ENCODE data around the gene RABGAP1. TPM values are rescaled to one million over a fixed set of nuclear protein-coding genes. Genes with fewer than 3 reads are reported as not detected.

Gene RABGAP1
- polyA plus RNA-seq, 3 donors = 56.5 to 61.9 (median 60.3) TPM

DNA sequence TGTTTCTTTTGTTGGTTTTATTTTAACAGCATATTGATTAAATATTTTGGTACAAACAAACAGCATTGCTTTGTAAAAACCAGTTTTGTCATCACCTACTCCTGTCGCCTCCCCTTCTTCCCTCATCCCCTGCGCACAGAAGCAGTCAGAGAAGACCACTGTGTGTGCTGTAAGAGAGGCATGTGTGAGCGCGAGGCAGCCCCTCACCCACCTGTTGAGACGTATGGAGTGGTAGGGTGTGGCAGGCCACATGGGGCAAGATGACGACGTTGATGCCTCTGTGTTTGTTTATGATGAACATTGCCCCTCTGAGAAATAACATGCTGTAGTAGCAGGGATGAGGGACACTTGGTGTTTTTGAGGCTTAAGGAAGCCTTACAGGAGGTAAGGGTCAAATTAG lies 164.0 kb downstream of the RABGAP1 start:
- DNase-seq (ENCODE audit: low read depth in 3 of 3, low spot score in 2 of 3) = no peak

DNA sequence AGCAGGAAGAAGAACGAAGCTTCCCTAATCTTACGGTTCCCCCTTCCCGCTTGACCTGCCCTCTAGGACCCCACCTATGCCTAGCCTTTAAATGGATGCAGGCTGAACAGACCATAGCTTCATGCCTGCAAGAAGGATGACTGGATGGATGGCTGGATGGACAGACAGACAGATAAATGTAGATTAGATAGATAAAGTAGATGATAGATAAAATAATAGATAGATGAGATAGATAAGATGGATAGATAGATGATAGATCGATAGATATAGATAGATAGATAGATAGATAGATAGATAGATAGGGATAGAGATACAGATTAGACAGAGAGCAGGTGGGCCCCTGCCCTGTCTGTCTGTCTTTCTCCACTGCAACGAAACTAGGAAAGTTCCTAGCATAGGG lies 164.7 kb downstream of the RABGAP1 start:
- DNase-seq (ENCODE audit: low read depth in 3 of 3, low spot score in 2 of 3) = no peak

DNA sequence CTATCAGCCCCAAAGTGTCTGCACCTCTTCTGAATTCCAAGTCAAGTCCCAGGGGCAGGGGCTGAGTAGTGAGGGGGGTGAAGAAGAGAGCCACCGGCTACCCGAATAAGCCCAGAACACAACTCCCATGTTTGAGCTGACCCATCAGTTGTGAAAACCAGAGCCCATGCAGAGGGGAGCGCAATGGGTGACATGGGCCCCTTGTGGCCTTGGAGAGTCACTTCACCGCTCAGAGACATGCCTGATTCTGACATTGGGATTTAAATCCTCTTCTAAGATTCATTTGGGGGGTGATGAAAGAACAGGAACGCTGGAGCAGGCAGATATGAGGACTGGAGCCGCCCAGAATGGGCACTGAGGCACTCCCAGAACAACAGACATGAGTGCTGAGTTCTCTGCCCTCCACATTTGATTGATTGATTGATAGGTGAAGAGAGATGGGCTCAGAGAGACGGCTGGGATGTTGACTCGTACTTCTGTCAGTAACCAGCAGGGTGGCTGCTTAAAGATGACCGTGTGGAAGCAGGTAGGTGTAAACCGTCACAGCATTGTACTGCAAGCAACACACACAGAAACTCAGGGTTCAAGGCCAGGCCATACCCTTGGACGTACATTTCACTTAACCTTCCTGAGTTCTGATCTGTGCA lies 166.9 kb downstream of the RABGAP1 start:
- no peak for DNase-seq (ENCODE audit: low read depth in 3 of 3, low spot score in 2 of 3)

DNA sequence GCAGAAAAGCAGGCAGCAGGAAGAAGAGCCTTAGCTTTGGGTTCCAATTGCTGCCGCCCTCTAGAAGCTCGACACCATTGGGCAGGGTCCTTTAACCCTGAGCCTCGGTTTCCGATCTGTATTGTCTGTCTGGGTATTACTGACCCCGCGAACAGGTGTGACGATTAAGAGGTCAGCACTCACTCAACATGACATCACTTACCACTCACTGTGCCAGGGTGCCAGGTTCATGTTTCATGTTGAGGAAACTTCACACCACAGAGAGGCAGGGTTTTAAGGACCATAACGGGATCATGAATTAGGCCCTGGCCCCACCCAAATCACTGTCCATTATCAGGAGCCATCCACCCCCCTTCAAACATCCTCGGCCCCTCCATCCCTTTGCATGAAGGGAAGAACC lies 168.2 kb downstream of the RABGAP1 start:
- no peak for DNase-seq (ENCODE audit: low read depth in 3 of 3, low spot score in 2 of 3)

DNA sequence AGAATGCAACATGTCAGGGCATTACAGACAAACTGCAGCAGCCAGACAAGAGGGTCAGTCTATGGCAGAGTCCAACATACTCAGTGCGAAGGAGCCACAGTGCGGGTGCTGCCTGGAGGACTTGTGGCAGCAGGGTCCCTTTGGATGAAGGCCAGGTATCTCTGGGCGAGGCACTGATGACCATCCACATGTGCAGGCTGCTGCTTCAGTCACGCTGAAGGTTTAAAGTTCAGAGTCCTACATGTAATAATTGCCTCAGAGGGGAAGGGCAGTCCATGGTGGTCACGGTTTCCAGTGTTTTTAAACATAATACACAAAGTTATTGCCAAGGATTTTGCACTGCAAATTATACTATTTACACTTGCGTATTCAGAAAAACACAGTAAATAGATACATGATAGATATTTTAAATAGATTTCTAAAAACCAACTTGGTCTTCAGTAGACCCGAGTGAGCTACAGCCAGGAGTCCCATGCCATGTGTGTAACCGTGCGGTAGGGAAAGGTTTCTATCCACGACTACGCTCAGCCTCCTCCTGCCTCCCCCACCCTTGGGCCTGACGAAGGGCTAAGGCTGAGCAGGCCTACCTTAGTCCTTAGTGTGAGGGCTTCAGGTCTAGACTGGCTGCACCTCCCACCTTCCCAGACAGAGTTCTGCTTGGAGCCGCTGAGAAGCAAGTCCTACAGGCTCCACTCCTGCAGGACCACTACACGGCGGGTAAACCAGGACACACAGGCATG lies 168.9 kb downstream of the RABGAP1 start:
- no peak for DNase-seq (ENCODE audit: low read depth in 3 of 3, low spot score in 2 of 3)

DNA sequence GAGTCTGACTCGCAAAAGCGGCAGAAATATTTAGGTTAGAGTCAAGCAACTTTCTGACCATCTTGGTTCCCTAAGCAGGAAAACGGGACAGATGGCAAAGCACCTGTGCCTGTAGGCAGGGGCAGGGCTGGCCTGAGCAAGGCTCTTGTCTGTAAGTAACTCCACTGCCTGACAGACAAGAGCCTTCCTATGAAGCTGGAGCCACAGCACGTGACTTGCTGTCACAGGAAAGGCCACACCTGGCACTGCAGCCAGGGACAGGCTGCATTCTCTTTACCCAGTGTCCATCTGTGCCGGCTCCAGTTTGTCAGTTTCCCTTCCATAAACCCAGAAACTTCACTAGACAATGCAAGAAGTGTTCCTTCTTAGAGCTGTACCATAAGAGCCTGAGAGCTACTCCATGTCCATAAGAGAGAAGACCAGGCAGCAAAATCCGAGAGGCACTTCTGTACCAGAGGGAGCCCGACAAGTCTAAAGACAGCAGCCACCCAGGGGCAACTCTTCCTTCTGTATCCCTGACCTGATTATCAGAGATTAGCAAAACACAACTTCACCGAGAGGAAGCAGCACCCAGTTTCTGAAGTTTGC lies 170.7 kb downstream of the RABGAP1 start:
- no peak for DNase-seq (ENCODE audit: low read depth in 3 of 3, low spot score in 2 of 3)

DNA sequence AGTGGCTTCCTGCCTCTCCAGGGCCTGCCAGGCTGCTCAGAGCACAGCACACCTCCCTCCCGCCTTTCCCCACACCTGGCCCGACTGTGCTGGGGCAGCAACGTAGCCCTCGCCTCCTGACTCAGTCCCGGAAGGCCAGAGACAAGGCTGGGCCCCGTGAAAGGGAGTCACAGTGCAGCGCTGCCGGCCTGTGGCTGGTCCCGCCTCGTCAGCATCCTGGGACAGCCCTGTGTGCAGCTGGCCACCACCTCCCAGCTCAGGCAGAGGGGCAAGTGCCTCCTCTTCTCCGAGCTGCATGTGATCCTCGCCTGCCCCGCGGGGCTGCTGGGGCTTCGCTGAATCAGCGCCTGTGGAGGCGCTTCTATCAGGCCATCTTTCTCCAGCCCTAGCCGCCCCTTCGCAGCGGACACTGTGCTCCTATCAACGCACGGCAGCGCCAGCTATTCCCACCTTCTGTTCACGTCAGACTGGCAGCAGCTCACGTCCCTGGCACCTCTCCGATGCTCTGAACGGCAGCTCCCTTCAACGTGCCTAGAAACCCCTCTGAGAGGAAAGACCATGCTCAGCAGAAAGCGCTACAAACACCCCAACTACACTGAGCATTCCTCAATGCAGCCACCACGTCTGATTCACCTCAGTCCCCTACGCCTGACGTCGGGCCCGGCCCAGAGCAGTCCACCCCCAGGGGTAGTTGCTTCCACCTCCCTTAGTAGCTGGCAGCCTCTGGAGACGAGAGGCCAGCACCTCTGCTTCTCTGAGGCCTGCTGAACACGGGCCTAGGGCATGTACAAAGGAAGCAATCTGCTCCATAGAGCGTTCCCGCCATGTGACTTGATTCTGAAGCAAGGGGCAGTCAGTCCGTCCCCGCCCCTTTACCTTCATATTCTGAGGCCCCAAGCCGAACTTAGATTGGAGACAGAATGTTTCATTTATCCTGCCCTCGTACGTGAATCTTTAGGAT lies 171.5 kb downstream of the RABGAP1 start:
- no peak for DNase-seq (ENCODE audit: low read depth in 3 of 3, low spot score in 2 of 3)

DNA sequence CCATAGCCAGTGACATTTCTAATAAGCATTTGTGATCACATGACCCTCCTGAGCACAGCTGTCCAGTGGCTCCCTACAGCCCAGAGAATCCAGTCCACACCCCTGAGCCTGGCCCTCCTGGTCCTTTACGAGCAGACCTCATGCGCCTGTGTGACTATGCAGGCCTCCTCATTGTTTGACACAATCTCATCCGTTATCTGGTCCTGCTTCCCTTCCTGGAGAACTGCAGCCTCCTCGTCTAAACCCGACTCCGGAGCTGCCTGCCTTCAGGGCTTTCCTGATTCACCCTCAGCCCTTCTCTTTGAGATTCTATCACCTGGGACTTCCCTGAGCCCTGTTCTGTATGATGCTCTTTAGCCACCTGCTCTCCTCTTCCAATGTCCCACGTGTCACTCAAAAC lies 172.4 kb downstream of the RABGAP1 start:
- no peak for DNase-seq (ENCODE audit: low read depth in 3 of 3, low spot score in 2 of 3)

DNA sequence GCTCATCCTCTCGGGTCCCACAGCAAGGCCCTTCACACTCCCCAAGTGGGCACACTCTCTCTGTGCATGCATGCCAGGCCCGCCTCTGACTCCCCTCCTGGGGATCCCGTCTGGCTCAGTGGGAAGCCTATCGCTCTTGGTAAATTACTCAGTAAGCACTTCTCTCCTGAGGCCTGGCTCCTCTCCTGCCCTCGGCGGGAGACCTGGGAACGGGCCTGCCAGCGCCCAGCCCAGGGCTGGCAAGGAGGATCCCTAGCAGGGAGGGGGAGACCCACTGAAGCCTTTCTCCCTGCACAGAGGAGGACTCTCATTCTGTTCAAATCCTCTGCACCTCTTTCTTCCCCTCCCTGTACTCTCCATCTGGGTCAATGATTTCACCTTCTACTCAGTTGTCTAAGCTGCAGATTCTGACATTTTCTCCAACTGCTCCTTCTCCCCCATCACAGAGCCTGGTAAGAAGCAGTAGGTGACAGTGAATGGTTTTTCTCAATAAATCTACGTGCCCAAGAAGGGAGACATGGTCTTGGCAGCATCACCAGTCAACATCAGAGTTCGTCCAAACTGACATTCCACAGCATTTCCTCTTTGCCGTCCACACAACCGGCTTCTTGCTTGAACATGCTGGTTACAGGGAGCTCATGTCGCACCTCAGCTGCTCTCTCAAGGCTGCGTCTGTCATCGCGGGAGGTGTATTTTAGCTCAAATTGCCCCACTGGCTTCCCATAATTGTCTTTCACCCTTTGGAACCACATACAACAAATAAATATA lies 174.5 kb downstream of the RABGAP1 start:
- DNase-seq (ENCODE audit: low read depth in 3 of 3, low spot score in 2 of 3) = no peak

DNA sequence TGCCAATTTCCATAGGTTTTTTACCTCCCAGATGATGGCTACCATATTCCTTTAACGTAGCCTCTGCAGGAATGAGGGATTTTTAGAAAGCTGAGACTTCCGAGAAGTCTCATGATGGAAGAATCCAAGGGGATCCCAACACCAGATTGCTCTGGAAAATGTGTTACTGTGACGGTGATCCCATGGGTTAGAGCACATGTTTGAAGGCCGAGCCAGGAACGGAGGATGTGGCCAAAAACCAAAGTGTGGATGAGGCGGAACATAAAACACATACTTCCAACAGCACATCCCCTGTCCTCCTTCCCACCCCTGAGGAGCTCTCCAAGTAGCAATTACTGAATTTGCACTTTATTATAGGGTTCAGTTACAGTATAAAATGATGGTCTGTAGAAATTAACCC lies 175.2 kb downstream of the RABGAP1 start:
- DNase-seq (ENCODE audit: low read depth in 3 of 3, low spot score in 2 of 3) = no peak

DNA sequence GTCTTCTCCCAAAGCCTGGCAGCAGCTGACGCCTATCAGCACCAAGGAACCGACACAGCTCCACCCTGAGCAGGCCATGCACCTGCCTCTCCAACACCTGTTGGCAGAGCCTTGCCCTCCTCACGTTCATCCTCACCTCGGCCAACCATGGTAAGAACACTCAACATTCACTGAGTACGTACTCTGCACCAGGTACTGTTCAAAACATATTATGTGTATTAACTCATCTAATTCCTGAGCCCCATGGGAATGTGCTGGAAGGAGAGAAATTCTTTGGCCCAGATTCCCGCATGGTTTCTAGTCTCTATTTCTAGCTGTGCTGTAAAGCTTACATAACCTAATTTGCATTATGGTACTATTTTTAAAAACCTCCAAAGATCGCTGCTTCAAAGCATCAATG lies 178.7 kb downstream of the RABGAP1 start:
- DNase-seq (ENCODE audit: low read depth in 3 of 3, low spot score in 2 of 3) = no peak

DNA sequence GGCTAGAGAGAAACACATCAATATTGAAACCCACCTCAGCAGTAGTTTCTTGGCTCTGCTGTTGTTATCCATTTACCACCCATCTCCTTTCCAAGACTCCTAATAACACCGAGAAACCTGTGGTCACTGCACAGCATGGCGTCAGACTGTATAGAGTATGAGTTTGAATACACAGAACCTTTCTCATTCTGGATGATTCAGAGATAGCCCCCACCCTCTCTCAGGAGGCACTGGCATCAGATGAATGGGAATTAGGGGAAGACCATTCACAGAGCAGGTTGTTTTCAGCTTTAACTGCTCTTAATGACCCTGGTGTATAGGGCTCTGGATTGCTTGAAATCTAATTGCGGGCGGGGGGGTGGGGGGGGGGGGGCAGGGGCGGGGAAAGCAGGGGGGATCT lies 179.3 kb downstream of the RABGAP1 start:
- no peak for DNase-seq (ENCODE audit: low read depth in 3 of 3, low spot score in 2 of 3)

DNA sequence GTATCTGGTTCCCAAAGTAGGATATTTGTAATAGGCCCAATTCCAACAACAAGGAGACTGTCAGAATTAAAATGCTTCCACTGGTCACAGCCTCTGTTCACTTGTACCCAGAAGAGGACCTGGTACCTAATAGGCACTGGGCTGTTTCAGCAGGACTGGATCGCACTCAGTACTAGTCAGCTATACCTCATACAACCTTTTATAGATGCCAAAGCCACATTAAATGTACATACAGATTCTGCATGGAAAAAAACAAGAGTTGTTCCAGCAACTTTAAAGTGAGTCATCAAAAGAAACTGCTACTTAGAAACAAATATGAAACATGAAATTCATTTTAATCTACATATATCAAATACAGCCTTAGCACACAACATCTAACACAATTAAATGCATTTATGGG lies 180.1 kb downstream of the RABGAP1 start:
- DNase-seq (ENCODE audit: low read depth in 3 of 3, low spot score in 2 of 3) = no peak

DNA sequence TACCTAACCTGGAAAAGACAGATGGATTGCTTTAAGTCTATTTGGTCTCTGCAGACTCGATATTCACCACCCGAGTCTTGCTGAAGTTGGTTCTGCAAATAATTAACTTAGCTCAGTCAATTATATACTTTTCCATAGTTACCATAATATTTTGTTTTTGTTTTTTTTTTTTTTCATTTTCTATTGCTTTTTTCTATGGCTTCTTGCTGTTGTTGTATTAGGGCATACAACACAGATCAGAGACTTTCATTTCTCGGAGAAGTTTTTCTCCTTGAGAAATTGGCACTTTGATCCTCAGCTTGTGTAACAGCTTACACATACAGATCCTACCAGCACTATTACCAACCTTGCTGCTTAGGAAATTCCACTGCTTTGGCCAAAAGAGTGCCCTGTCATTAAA lies 180.6 kb downstream of the RABGAP1 start:
- no peak for DNase-seq (ENCODE audit: low read depth in 3 of 3, low spot score in 2 of 3)

DNA sequence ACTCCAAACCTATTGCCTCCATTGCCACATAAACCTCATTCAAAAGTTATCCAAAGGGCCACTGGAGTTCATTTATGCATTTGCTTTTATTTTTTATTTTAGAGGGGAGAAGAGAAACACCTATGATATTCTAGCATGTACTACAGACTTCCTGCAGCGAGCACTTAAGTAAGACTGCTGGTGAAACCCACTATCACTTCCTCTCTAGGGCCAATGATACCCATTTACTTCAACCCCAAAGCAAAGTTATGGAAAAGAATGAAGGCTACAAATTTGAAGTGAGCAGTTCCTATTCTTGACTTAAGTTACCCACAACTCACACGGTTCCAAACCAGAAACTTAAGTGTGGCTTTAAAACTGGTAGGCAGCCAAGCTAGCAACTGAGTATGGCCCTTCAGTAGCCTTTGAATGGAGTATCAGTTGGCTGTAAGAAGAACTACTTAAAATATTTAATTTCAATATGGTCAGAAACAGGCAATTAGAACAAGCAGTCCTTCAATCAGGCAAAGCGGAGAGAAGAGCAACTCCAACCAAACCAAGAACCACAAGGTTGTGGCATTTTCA lies 186.8 kb downstream of the RABGAP1 start:
- DNase-seq (ENCODE audit: low read depth in 3 of 3, low spot score in 2 of 3) = no peak

DNA sequence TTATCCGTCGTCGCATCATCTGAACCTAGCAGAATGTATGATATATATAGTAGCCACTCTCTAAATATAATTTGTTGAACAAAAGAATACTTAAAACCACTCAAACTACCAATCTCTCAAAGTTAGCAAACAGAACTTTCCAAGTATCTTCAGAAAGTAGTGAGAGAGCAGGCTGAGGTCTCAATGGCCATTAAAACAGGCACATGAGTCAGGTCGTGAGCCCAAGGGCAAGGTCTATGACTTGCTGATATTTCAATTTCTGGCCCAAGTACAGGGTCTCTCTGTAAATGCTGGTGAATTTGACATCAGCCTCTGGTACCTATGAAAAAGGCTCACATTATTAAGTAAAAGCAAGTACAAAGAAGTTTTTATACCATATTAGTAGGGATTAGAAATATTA lies 187.8 kb downstream of the RABGAP1 start:
- DNase-seq (ENCODE audit: low read depth in 3 of 3, low spot score in 2 of 3) = no peak

DNA sequence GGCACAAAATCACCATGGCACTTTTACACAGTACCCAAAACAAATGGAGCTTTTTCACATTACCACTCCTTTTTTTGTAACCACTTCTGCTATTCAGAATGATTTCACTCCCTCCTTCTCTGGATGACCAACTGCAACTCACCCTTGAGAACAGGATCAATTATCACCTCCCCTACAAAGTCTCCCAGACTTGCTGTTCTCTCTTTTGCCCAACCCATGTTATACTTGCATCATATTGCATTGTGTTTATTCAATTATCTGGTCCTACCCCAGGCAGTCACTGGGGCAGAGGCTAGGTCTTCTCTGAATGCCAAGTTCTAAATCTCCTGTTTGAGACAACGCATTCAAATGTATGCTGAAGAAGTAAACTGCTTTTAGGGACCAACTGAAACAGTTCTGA lies 188.6 kb downstream of the RABGAP1 start:
- DNase-seq (ENCODE audit: low read depth in 3 of 3, low spot score in 2 of 3) = no peak

DNA sequence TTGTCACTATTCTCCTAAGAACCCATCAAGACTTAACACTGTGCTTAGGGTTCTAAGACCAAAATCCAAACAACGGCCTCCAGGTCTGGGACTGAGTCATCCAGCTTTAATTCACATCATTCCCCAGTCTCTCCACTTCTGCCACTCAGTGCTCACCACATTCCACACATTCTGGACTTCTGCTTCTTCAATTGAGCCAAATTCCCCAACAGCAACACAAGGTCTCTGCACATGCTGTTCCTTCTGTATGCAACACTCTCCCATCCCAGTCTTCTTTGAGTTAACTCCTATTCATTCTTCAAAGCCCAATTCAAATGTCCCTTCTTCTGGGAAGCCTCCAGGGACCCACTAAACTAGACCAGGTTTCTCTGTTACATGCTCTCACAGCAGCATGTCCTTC lies 190.4 kb downstream of the RABGAP1 start:
- DNase-seq (ENCODE audit: low read depth in 3 of 3, low spot score in 2 of 3) = no peak

DNA sequence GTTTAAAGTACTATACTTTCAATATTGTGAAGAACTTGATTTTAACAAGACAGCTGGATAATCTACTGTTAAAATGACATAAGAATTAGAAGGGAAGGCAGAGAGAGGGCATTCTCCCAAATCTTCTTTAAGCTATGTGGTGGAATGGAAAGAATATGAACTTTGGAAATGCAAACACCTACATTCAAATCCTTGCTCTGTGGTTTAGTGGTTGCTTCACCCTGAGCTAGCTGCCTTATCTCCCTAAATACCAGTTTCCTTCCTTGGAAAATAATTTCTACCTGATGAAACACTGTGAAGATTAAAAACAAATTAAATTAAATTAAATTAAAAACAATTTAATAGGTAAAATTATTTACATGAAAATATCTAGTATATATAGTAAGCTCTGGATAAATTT lies 191.2 kb downstream of the RABGAP1 start:
- no peak for DNase-seq (ENCODE audit: low read depth in 3 of 3, low spot score in 2 of 3)

DNA sequence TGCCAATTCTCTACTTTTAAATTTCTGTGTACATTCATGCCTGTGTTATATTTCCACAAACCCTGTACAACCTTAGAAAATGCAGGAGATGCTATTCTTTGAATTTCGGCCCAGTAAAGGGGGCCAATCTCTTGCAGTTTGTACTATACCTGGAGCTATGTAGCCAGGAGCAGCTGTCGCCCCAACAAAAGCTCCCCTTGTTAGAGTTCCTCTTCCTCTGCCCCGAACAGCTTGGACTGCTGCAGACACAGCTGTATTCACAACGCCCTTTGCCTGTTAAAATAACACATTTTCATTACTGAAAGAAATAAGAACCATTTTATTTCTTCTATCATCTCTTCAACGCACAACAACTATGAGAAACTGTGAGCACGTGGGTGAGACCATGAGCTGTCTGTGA lies 191.9 kb downstream of the RABGAP1 start:
- DNase-seq (ENCODE audit: low read depth in 3 of 3, low spot score in 2 of 3) = no peak
